Hepatic stellate cell (primary cell): ENCODE data around the gene SPEF2.

ENCODE experiments used
- DNase-seq: peaks from one replicate; pipeline ENCODE4 v3.0.0; 2011; ENCODE audit warnings: low spot score

Gene SPEF2

GRCh38 chr5:35856765-35857351, 239.2 kb downstream of the SPEF2 start, which contains the start of gene IL7R:
Gene IL7R (plus strand): TSS chr5:35856891. CDS start chr5:35856978, 87 bp downstream.
- no peak for DNase-seq

- no peak for DNase-seq
These were observed 240.0 kb downstream of the SPEF2 start for GRCh38 chr5:35857606-35858205.

- DNase-seq: no peak
These were observed 241.5 kb downstream of the SPEF2 start for GRCh38 chr5:35859101-35859661.

- DNase-seq: no peak
These were observed 243.0 kb downstream of the SPEF2 start for GRCh38 chr5:35860686-35861085.

- DNase-seq: no peak
These were observed 244.1 kb downstream of the SPEF2 start for GRCh38 chr5:35861718-35862117.

GRCh38 chr5:35862126-35862525, 244.5 kb downstream of the SPEF2 start:
- DNase-seq: no peak

- no peak for DNase-seq
These were observed 245.5 kb downstream of the SPEF2 start for GRCh38 chr5:35863159-35863558.
